HUES6 (cell line): ENCODE measurements around the gene CDYL.

Experiments used
- H3K27ac ChIP-seq: 2 replicates; pipeline ENCODE4 v1.7.0; 2013; ENCODE audit warnings: low read depth, mild to moderate bottlenecking, low read length, inconsistent platforms
- H3K27me3 ChIP-seq: 2 replicates; pipeline ENCODE4 v1.6.1; 2013; ENCODE audit warnings: low read length; ENCODE audit not compliant: control insufficient read depth, insufficient read depth
- H3K36me3 ChIP-seq: 2 replicates; pipeline ENCODE4 v1.6.1; 2013; ENCODE audit warnings: low read length; ENCODE audit not compliant: control insufficient read depth, insufficient read depth
- H3K4me1 ChIP-seq: 2 replicates; pipeline ENCODE4 v1.6.1; 2013; ENCODE audit warnings: low read length; ENCODE audit not compliant: control insufficient read depth, insufficient read depth
- H3K4me3 ChIP-seq: 2 replicates; pipeline ENCODE4 v1.5.1; 2013; ENCODE audit warnings: low read depth, low read length
- H3K9ac ChIP-seq: one replicate; pipeline ENCODE4 v1.6.1; 2013; ENCODE audit warnings: mild to moderate bottlenecking, low read length
- H3K9me3 ChIP-seq: 2 replicates; pipeline ENCODE4 v1.6.1; 2013; ENCODE audit warnings: low read depth, low read length; ENCODE audit not compliant: control insufficient read depth, insufficient read depth

Gene CDYL

GRCh38 chr6:4908062-4908461 is 131.9 kb downstream of the CDYL start:
- Histone ChIP-seq H3K27ac (no peak overlapping the region), H3K36me3 (peaks cover 12% of the 10 kb centered on the region), H3K4me3 (no peak overlapping the region), H3K27me3 (no peaks in the 10 kb centered on the region), H3K9me3 (no peaks in the 10 kb centered on the region), H3K4me1 (peaks cover 37% of the 10 kb centered on the region), H3K9ac (no peak overlapping the region)

DNA sequence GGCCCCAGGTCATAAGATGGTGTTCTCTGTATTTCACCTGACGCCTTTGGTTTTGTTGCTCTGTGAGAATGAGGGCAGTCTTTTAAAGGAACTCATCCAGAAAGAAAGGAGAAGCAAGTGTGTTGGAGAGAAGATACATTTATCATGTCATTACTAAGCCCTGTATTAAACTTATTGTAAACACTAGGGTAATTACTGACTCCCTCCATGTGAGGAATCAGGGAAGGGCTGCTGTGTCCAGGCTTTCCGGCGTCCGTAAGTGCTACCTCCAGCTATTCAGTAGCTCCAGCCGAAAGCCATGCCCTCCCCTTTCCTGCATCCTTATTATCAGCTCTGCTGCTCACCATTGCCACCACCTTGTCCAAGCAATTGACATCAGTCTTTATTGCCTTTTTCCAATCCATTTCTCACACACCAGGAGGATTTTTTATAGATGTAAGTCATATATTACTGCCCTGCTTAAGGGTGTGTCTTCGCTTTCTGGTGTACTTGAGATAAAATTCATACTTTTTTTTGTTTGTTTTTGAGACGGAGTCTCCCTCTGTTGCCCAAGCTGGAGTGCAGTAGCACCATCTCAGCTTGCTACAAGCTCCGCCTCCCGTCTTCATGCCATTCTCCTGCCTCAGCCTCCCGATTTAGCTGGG is 133.0 kb downstream of the CDYL start:
- Histone ChIP-seq H3K9me3 (no peaks in the 10 kb centered on the region), H3K9ac (no peak overlapping the region), H3K36me3 (peaks cover 10% of the 10 kb centered on the region), H3K27ac (no peak overlapping the region), H3K4me1 (peaks cover 49% of the 10 kb centered on the region), H3K4me3 (no peak overlapping the region), H3K27me3 (no peaks in the 10 kb centered on the region)

GRCh38 chr6:4910037-4910760 is 134.0 kb downstream of the CDYL start:
- Histone ChIP-seq H3K27me3 (no peaks in the 10 kb centered on the region), H3K27ac (no peak overlapping the region; the same call in 1 of the 2 replicates), H3K9me3 (no peaks in the 10 kb centered on the region), H3K4me1 (peaks cover 54% of the 10 kb centered on the region), H3K4me3 (no peak overlapping the region), H3K36me3 (peaks cover 10% of the 10 kb centered on the region), H3K9ac (no peak overlapping the region)

DNA sequence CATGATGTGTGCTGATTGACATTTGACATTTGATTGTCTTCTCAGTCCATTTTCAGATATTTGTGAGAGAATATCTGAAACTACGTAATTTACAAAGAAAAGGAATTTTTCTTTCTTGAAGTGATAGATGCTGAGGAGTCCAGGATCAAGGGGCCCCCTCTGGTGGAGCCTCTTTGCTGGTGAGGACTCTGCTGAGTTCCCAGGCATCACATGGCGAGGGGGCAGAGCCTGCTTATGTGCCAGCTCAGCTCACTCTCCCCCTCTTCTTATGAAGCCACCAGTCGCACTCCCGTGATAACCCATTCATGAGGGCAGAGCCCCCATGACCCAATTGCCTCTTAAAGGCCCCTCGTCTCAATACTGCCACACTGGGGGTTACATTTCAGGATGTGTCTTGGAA is 136.4 kb downstream of the CDYL start:
- H3K9ac ChIP-seq = no peak overlapping the region
- peaks cover 8% of the 10 kb centered on the region for H3K36me3 ChIP-seq
- no peak overlapping the region for H3K4me3 ChIP-seq
- H3K27me3 ChIP-seq = no peaks in the 10 kb centered on the region
- H3K27ac ChIP-seq = no peak overlapping the region
- H3K4me1 ChIP-seq = peaks cover 47% of the 10 kb centered on the region
- H3K9me3 ChIP-seq = no peaks in the 10 kb centered on the region

GRCh38 chr6:4913705-4914419 is 137.7 kb downstream of the CDYL start:
- peaks cover 34% of the 10 kb centered on the region for H3K4me1 ChIP-seq
- peak overlapping the region; percentile 3; the same call in 1 of the 2 replicates for H3K27ac ChIP-seq
- no peaks in the 10 kb centered on the region for H3K9me3 ChIP-seq
- H3K9ac ChIP-seq = no peak overlapping the region
- peaks cover 4% of the 10 kb centered on the region for H3K36me3 ChIP-seq
- H3K27me3 ChIP-seq = no peaks in the 10 kb centered on the region
- no peak overlapping the region for H3K4me3 ChIP-seq

DNA sequence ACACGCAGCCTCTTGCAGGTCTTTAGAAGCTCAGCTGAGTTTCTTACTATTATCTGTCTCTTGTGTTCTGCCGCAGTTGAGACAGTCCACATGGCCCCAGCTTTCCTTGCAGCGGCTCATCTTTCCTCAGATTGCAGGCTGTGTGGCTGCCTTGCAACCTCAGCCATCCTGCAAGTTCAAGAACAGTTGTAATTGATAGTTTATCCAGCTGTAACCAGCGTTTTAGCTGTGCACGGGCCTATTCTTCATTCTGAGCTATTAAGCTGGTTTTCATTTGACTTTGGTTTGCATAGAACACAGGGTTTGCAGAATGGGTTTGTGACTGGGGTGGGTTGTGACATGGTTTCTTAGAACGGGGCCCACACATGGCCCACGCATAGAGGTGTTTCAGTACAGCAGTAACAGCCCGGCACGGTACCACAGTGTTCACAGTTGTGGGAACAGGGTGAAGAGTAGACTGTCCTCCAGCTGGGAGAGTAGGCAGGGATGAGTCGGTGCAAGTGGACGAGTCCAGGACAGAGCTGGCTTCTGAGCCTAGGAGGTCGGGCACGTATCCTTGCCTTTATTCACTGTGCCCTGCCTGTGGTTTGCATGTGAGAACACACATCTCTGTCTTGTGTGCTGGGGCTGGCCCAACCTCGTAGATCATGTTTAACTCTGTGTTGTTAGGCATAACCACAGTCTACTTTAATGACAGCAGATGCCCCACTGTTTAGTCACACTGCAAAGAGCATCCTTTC is 138.4 kb downstream of the CDYL start:
- no peaks in the 10 kb centered on the region for H3K27me3 ChIP-seq
- no peak overlapping the region for H3K4me3 ChIP-seq
- H3K27ac ChIP-seq = no peak overlapping the region
- no peaks in the 10 kb centered on the region for H3K9me3 ChIP-seq
- no peaks in the 10 kb centered on the region for H3K36me3 ChIP-seq
- peaks cover 34% of the 10 kb centered on the region for H3K4me1 ChIP-seq
- no peak overlapping the region for H3K9ac ChIP-seq

GRCh38 chr6:4916954-4917561 is 140.9 kb downstream of the CDYL start:
- Histone ChIP-seq H3K27ac (no peak overlapping the region), H3K27me3 (no peaks in the 10 kb centered on the region), H3K9me3 (no peaks in the 10 kb centered on the region; the same call in 1 of the 2 replicates), H3K4me1 (peaks cover 32% of the 10 kb centered on the region), H3K9ac (no peak overlapping the region), H3K4me3 (no peak overlapping the region), H3K36me3 (no peaks in the 10 kb centered on the region)

DNA sequence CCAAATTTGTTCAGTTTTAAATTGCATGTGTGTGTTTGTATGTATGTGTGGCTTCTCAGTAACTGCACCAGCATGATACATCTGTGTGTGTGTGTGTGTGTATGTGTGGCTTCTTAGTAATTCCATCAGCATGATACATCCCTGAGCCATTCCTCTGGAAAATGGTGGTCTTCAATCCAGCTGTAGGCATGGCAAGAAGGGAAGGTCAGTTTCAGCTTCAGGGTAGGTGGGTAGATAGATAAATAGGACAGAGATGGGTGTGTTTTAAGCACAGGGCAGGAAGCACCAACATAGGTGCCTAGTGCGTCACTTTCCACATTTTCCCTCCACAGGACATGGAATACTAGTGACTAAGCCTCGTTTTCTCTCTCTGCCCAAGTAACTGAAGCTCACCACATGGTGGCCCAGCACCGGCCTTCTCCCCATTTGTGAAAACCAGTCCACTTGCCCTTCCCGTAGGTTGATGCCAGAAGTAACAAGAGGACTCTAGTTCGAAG is 144.8 kb downstream of the CDYL start:
- H3K9me3 ChIP-seq = peaks cover 10% of the 10 kb centered on the region; the same call in 1 of the 2 replicates
- H3K4me3 ChIP-seq = no peak overlapping the region
- H3K36me3 ChIP-seq = no peaks in the 10 kb centered on the region
- peaks cover 19% of the 10 kb centered on the region; the same call in 1 of the 2 replicates for H3K4me1 ChIP-seq
- H3K27me3 ChIP-seq = no peaks in the 10 kb centered on the region
- H3K9ac ChIP-seq = no peak overlapping the region
- no peak overlapping the region for H3K27ac ChIP-seq

DNA sequence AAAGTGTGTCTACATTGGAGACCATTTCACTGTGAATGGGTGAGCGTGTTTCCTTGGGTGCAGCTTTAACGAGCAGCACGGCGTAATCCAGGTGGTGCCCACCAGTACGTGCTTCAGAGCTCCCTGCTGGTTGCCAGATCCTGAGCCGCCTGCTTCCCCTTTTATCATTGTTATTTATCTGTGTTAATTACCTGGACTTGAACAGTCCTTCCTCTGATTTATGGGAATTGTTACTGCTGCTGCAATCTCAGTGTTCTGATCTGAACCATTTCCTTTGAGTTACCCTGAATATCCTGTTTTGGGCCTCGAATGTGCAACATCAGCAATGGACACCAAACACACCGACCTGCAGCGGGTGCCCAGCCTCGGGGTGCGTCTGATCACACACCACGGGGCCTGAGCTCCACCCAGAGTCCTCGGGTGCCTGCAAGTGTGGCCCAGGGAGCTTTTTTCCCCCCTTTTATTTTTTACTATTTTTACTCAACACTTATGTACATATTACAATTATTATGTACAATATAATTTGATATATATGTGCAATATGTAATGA is 146.4 kb downstream of the CDYL start:
- Histone ChIP-seq H3K4me1 (peaks cover 22% of the 10 kb centered on the region; the same call in 1 of the 2 replicates), H3K27me3 (no peaks in the 10 kb centered on the region), H3K27ac (no peak overlapping the region), H3K9ac (no peak overlapping the region), H3K4me3 (no peak overlapping the region), H3K9me3 (peaks cover 10% of the 10 kb centered on the region; the same call in 1 of the 2 replicates), H3K36me3 (no peaks in the 10 kb centered on the region)

- Histone ChIP-seq H3K36me3 (no peaks in the 10 kb centered on the region), H3K27ac (no peak overlapping the region), H3K9me3 (peaks cover 10% of the 10 kb centered on the region; the same call in 1 of the 2 replicates), H3K4me3 (no peak overlapping the region), H3K4me1 (peaks cover 22% of the 10 kb centered on the region; the same call in 1 of the 2 replicates), H3K27me3 (no peaks in the 10 kb centered on the region), H3K9ac (no peak overlapping the region)
Measured at GRCh38 chr6:4923081-4923480, 146.9 kb downstream of the CDYL start.
